ENCODE results near the gene SPSB2. TPM values are rescaled to one million over a fixed set of nuclear protein-coding genes. Genes with fewer than 3 reads are reported as not detected.
"Not testable (repeated sequence)": the region's sequence is repeated elsewhere in the genome, so short reads cannot be mapped to it uniquely, and the experiment has no call there.

Gene SPSB2
- total and polyA plus RNA-seq, 11 donors, result 2.3 to 6.6 (median 3.5) TPM

- DNase-seq (no peak), ATAC-seq (no peak)
- H3K27ac ChIP-seq, result no peak overlapping the region
- no peaks in the 10 kb centered on the region for H3K9me3 ChIP-seq
- no peak overlapping the region for H3K4me3 ChIP-seq
- peaks cover 0 to 16% (median 10%) of the 10 kb centered on the region in 12 donors for H3K4me1 ChIP-seq
- no peak for TF ChIP-seq CTCF (IDR thresholded peaks at IDR 0.05)
- TF ChIP-seq POLR2A (IDR thresholded peaks at IDR 0.05), result no peak
- WGBS, 4 donors, result 86 to 92% (median 89%) methylated on average over 4 of the region's 4 CpGs
- H3K36me3 ChIP-seq, result peaks cover 0 to 19% (median 0%) of the 10 kb centered on the region in 9 donors
- intact Hi-C loops (cut with DNase I), result no loop called here
- H3K27me3 ChIP-seq, result peaks cover 0 to 12% (median 0%) of the 10 kb centered on the region in 9 donors
These were observed 36.5 kb upstream of the SPSB2 start for GRCh38 chr12:6909421-6910145.

- ATAC-seq; H3K27me3 ChIP-seq; H3K4me3 ChIP-seq; DNase-seq; H3K9me3 ChIP-seq; intact Hi-C loops (cut with DNase I); H3K27ac ChIP-seq: not testable (repeated sequence)
- Histone ChIP-seq H3K36me3 (peaks cover 0 to 19% (median 0%) of the 10 kb centered on the region in 9 donors), H3K4me1 (peaks cover 0 to 14% (median 8%) of the 10 kb centered on the region in 12 donors)
- 95 to 98% (median 96%) methylated on average over 7 to 11 of the region's 11 CpGs for WGBS, 4 donors
These were observed 35.0 kb upstream of the SPSB2 start for GRCh38 chr12:6908141-6908540.

- Histone ChIP-seq H3K4me3 (peak overlapping the region in 10 of 12 donors; percentile 61 to 79 (median 70)), H3K36me3 (peaks cover 0 to 19% (median 0%) of the 10 kb centered on the region in 9 donors), H3K27me3 (no peaks in the 10 kb centered on the region), H3K27ac (peak overlapping the region in 6 of 12 donors; percentile 73 to 84 (median 80)), H3K9me3 (no peaks in the 10 kb centered on the region), H3K4me1 (peaks cover 0 to 14% (median 8%) of the 10 kb centered on the region in 12 donors)
- intact Hi-C loops (cut with DNase I), result no loop called here
- 55 to 72% (median 69%) methylated on average over 5 of the region's 5 CpGs for WGBS, 4 donors
- ATAC-seq, result no peak
- TF ChIP-seq POLR2A (IDR thresholded peaks at IDR 0.05), result no peak
- no peak for TF ChIP-seq CTCF (IDR thresholded peaks at IDR 0.05)
- no peak for DNase-seq
These were observed 32.4 kb upstream of the SPSB2 start for GRCh38 chr12:6905414-6906040.

GRCh38 chr12:6904280-6905276 is 31.5 kb upstream of the SPSB2 start, which contains the start of gene LRRC23:
Gene LRRC23 (plus strand): TSS chr12:6904822. CDS start chr12:6905634, 812 bp downstream.
- DNase-seq (peak; percentile 96 to 98 (median 97)), ATAC-seq (peak; percentile 95 to 98 (median 97))
- no peak for TF ChIP-seq CTCF (IDR thresholded peaks at IDR 0.05)
- peak in 1 of 2 donors; percentile 61 for TF ChIP-seq POLR2A (IDR thresholded peaks at IDR 0.05)
- Histone ChIP-seq H3K4me1 (peaks cover 0 to 20% (median 10%) of the 10 kb centered on the region in 12 donors), H3K4me3 (peak within 1 kb of the TSS; percentile 32 to 79 (median 68)), H3K36me3 (peaks cover 0 to 19% (median 0%) of the 10 kb centered on the region in 9 donors), H3K9me3 (no peaks in the 10 kb centered on the region), H3K27me3 (no peaks in the 10 kb centered on the region), H3K27ac (peak within 1 kb of the TSS in 11 of 12 donors; percentile 63 to 84 (median 77))
- 5% methylated on average over 34 of the region's 34 CpGs for WGBS, 4 donors
- intact Hi-C loops (cut with DNase I), result no loop called here

All from heart left ventricle (tissue), 16 donors.